Ovary (tissue), 9 donors: ENCODE data around the gene RNF112. TPM values are rescaled to one million over a fixed set of nuclear protein-coding genes. Genes with fewer than 3 reads are reported as not detected.
"Not testable (repeated sequence)": the region's sequence is repeated elsewhere in the genome, so short reads cannot be mapped to it uniquely, and the experiment has no call there.

ENCODE experiments used
- DNase-seq, 5 donors: peaks; one replicate each; pipeline ENCODE4 v3.0.0-alpha.2; 2019 to 2020
- H3K27ac ChIP-seq, 2 donors: fragments of 200-600 bp; one replicate each; pipeline versions ENCODE4 v1.5.1 to v1.8.0; 2019 to 2022
- H3K27me3 ChIP-seq: fragments of 200-600 bp; one replicate; pipeline ENCODE4 v1.8.0; 2022
- H3K36me3 ChIP-seq: fragments of 200-600 bp; sonication (generic); one replicate; pipeline ENCODE4 v1.5.1; 2019
- H3K4me1 ChIP-seq: one replicate; pipeline ENCODE4 v1.8.1; 2013; ENCODE audit warnings: mild to moderate bottlenecking, moderate library complexity; ENCODE audit not compliant: insufficient read depth
- H3K4me3 ChIP-seq: fragments of 200-600 bp; sonication (generic); one replicate; pipeline ENCODE4 v1.5.1; 2017
- H3K9me3 ChIP-seq, 2 donors: fragments of 200-600 bp in 1 of 2; sonication (generic) in 1 of 2; one replicate each; pipeline versions ENCODE4 v1.5.1 to v1.8.1; 2013 to 2019; ENCODE audit warnings: mild to moderate bottlenecking in 1 of 2, moderate library complexity in 1 of 2
- EP300 ChIP-seq: sonication (generic); formaldehyde crosslinking; IDR thresholded peaks from one replicate; pipeline ENCODE4 v1.6.1; 2017; ENCODE audit warnings: antibody characterized with exemption
- POLR2A ChIP-seq: fragments of 450-650 bp; IDR thresholded peaks from one replicate; pipeline ENCODE4 v1.6.1; 2017; ENCODE audit warnings: antibody characterized with exemption, mild to moderate bottlenecking, moderate library complexity
- WGBS, 3 donors: extraction: QIAGEN DNeasy Blood & Tissue Kit in 1 of 3; methylation state at CpG; one replicate each; pipeline versions ENCODE4 v1.1.5 to v1.1.7; 2013 to 2017; 5-methylcytosine and 5-hydroxymethylcytosine counted together
- intact Hi-C, 4 donors: fragments of 100-400 bp; cut with DNase I; formaldehyde crosslinking; loops; one replicate each; pipeline versions ENCODE4 v1.11.0 to v1.15.1; 2022 to 2023
- polyA plus RNA-seq, 2 donors: library from polyadenylated mRNA; stranded (reverse); fragments of 200-250 nt in 1 of 2; fragments of 350-450 nt in 1 of 2; fragmentation: Illumina TruSeq in 1 of 2; extraction: RNeasy Lipid Tissue Mini Kit (QIAGEN cat#74804) in 1 of 2; gene quantifications; one replicate each; pipeline ENCODE4 v1.2.3, GENCODE V29; 2013 to 2014
- total RNA-seq, 7 donors: library from RNA; depleted of rRNA in 2 of 7; stranded (reverse); fragments of >200 nt in 2 of 7; fragmentation: NEBNext Ultra II Directional in 3 of 7; extraction: Animal tissue kit (Norgen Biotek cat#: 25700) in 3 of 7; gene quantifications; one replicate each; pipeline versions ENCODE4 v1.1.0 to v1.2.4, GENCODE V29; 2016 to 2023
- TF ChIP-seq, protein P1 (sequence below), 3 donors: fragments of 450-650 bp in 2 of 3; fragments of 200-600 bp in 1 of 3; IDR thresholded peaks; one replicate each; pipeline versions ENCODE4 v1.5.1 to v1.8.0; 2016 to 2022; ENCODE audit warnings: antibody characterized with exemption in 3 of 3, mild to moderate bottlenecking in 1 of 3
- donor health status: DM: no; HTN: no; CAD: no; lungs with moderate emphysema.
- donor health status: DM: no; HTN: no; CAD: no.
- donor health status: Bipolar disorder and iron deficiency.
- donor health status: DM: yes; HTN: yes; CAD: no.
- donor health status: DM: no; HTN: no; CAD: no.
- donor health status: DM: yes; HTN: yes; CAD: no.

RNF112 gene
- total and polyA plus RNA-seq, 9 donors: 0.24 to 6.9 (median 1.6) TPM

- DNase-seq: no peak
- H3K4me1 ChIP-seq: no peaks in the 10 kb centered on the region
Observed at GRCh38 chr17:19456016-19456927, 45.2 kb downstream of the RNF112 start.

DNA sequence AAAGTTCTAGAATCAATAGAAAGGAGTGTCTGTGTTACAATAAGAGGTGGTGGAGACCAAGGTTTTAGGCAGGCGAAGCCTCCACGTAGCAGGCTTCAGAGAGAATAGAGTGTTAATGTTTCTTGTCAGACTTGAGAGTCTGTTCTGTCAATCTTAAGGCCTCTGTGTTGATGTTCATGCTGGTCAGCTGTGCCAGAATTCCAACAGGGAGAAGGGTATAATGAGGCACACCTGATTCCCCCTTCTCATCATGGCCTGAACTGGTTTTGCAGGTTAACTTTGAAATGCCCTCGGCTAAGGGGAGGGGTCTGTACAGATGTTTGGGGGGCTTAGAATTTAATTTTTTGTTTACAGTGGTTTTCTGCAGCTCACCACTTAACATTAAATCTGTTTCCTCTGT is 46.0 kb downstream of the RNF112 start:
- no peaks in the 10 kb centered on the region for H3K9me3 ChIP-seq
- H3K36me3 ChIP-seq: no peaks in the 10 kb centered on the region
- no peak for DNase-seq
- no peak overlapping the region for H3K4me3 ChIP-seq
- 91 to 97% (median 95%) methylated on average over 3 of the region's 3 CpGs for WGBS, 3 donors
- TF ChIP-seq, protein P1, sequence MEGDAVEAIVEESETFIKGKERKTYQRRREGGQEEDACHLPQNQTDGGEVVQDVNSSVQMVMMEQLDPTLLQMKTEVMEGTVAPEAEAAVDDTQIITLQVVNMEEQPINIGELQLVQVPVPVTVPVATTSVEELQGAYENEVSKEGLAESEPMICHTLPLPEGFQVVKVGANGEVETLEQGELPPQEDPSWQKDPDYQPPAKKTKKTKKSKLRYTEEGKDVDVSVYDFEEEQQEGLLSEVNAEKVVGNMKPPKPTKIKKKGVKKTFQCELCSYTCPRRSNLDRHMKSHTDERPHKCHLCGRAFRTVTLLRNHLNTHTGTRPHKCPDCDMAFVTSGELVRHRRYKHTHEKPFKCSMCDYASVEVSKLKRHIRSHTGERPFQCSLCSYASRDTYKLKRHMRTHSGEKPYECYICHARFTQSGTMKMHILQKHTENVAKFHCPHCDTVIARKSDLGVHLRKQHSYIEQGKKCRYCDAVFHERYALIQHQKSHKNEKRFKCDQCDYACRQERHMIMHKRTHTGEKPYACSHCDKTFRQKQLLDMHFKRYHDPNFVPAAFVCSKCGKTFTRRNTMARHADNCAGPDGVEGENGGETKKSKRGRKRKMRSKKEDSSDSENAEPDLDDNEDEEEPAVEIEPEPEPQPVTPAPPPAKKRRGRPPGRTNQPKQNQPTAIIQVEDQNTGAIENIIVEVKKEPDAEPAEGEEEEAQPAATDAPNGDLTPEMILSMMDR (IDR thresholded peaks at IDR 0.05): no peak
- TF ChIP-seq EP300: no peak
- no peak for TF ChIP-seq POLR2A
- H3K27ac ChIP-seq: no peak overlapping the region
- intact Hi-C loops: loop anchor here in 1 of 4 donors (10.0 kb wide), 1 partner anchor 48 kb away; no protein-coding TSS in a partner anchor
- H3K27me3 ChIP-seq: no peaks in the 10 kb centered on the region
- no peaks in the 10 kb centered on the region for H3K4me1 ChIP-seq

More at GRCh38 chr17:19456016-19456927, 45.2 kb downstream of the RNF112 start:
- TF ChIP-seq, protein P1 (IDR thresholded peaks at IDR 0.05): no peak
- TF ChIP-seq EP300 (no peak), POLR2A (no peak)
- H3K9me3 ChIP-seq: no peaks in the 10 kb centered on the region
- intact Hi-C loops: loop anchor here in 1 of 4 donors (10.0 kb wide), 1 partner anchor 49 kb away; no protein-coding TSS in a partner anchor
- no peaks in the 10 kb centered on the region for H3K36me3 ChIP-seq
- H3K4me3 ChIP-seq: no peak overlapping the region
- H3K27me3 ChIP-seq: no peaks in the 10 kb centered on the region
- no peak overlapping the region for H3K27ac ChIP-seq
- 72 to 82% (median 81%) methylated on average over 6 of the region's 6 CpGs for WGBS, 3 donors

DNA sequence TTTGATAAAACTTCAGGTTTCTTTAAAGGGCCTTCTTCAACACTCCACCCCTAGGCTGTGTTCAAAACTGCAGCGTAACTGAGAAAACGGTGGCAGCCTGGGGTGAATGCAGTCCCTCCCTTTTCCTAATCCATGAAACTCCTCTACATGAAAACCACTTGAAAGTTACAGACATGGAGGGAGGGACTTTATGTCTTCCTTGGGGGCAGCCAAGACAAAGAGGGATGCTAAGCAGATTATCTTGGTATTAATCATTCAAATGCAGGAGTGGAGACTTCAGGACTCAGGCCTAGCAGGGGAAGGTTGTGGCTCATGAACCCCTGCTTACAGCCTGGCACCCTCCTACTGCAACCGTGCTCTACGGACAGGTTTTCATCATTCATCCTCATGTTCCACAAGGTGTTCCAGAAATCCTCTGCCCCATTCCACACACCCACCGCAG is 46.8 kb downstream of the RNF112 start:
- no peak for DNase-seq
- WGBS, 3 donors: 68 to 79% (median 73%) methylated on average over 5 of the region's 5 CpGs
- no peak overlapping the region for H3K4me3 ChIP-seq
- H3K36me3 ChIP-seq: no peaks in the 10 kb centered on the region
- no peaks in the 10 kb centered on the region for H3K27me3 ChIP-seq
- H3K27ac ChIP-seq: no peak overlapping the region
- H3K9me3 ChIP-seq: no peaks in the 10 kb centered on the region
- TF ChIP-seq POLR2A: no peak
- no peak for TF ChIP-seq EP300
- TF ChIP-seq, protein P1 (IDR thresholded peaks at IDR 0.05): no peak
- intact Hi-C loops: loop anchor here in 1 of 4 donors (10.0 kb wide), 1 partner anchor 47 kb away; no protein-coding TSS in a partner anchor
- H3K4me1 ChIP-seq: no peaks in the 10 kb centered on the region

DNA sequence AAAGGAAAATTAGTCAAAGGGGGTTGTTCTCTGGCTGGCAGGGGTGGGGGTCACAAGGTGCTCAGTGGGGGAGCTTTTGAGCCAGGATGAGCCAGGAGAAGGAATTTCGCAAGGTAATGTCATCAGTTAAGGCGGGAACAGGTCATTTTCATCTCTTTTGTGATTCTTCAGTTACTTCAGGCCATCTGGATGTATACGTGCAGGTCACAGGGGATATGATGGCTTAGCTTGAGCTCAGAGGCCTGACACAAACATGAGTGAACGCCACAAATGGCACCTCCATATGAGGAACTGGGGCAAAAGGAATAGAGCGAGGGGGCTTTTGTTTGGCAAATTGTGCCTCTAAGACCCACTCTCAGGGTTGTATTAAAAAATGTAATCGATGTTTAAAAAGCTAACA is 47.4 kb downstream of the RNF112 start:
- H3K4me1 ChIP-seq, H3K27me3 ChIP-seq, H3K36me3 ChIP-seq, H3K27ac ChIP-seq, H3K9me3 ChIP-seq, H3K4me3 ChIP-seq, DNase-seq: not testable (repeated sequence)
- WGBS, 3 donors: 91 to 94% (median 92%) methylated on average over 6 of the region's 6 CpGs
- intact Hi-C loops: loop anchor here in 1 of 4 donors (10.0 kb wide), 1 partner anchor 46 kb away; no protein-coding TSS in a partner anchor

DNA sequence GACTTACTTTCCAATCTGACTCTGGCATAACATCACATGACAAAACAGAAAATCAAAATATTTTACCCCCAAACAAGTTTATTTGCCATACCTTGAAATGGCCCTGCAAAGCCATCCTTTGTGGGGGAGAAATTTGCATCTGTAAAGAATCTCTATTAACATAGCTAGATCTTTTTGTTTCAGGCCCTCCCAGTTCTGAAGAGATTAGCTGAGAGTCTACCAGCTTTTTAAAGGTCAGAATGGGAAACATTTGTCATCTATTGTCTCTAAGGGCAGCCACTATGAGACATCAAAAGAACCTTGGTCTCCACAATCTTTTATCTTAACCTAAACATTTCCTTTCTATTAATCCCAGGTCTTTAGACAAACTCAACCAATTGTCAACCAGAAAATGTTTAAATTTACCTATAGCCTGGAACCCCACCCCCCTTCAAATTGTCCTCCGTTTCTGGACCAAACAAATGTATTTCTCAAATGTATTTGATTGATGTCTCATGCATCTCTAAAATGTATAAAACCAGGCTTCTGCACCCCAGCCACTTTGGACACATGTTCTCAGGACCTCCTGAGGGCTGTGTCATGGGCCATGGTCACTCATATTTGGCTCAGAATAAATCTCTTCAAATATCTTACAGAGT is 48.1 kb downstream of the RNF112 start:
- not testable (repeated sequence) for H3K9me3 ChIP-seq, H3K27me3 ChIP-seq, DNase-seq, H3K27ac ChIP-seq, H3K4me1 ChIP-seq, H3K36me3 ChIP-seq, H3K4me3 ChIP-seq
- intact Hi-C loops: loop anchor here in 1 of 4 donors (10.0 kb wide), 1 partner anchor 46 kb away; no protein-coding TSS in a partner anchor
- 70 to 86% (median 81%) methylated on average over 1 of the region's 1 CpG for WGBS, 3 donors
